Peyer's patch (tissue), 4 donors: Measurements from ENCODE around the gene PTN. TPM values are rescaled to one million over a fixed set of nuclear protein-coding genes. Genes with fewer than 3 reads are reported as not detected.

Experiments used
- DNase-seq, 3 donors: peaks; one replicate each; pipeline ENCODE4 v3.0.0-alpha.2; 2017 to 2019
- H3K27ac ChIP-seq, 4 donors: fragments of 200-600 bp; sonication (generic); one replicate each; pipeline ENCODE4 v1.5.1; 2016 to 2019
- H3K27me3 ChIP-seq, 2 donors: fragments of 200-600 bp; sonication (generic); one replicate each; pipeline ENCODE4 v1.5.1; 2019
- H3K36me3 ChIP-seq, 3 donors: fragments of 200-600 bp; sonication (generic); one replicate each; pipeline ENCODE4 v1.5.1; 2016 to 2019
- H3K4me1 ChIP-seq, 4 donors: fragments of 200-600 bp; sonication (generic); one replicate each; pipeline ENCODE4 v1.5.1; 2016 to 2019
- H3K4me3 ChIP-seq, 4 donors: fragments of 200-600 bp; sonication (generic); 1 replicate in 3 of 4; 2 replicates in 1 of 4; pipeline ENCODE4 v1.5.1; 2016 to 2019; ENCODE audit warnings: mild to moderate bottlenecking in 1 of 4
- H3K9me3 ChIP-seq, 4 donors: fragments of 200-600 bp; sonication (generic); one replicate each; pipeline ENCODE4 v1.5.1; 2016 to 2019; ENCODE audit warnings: mild to moderate bottlenecking in 1 of 4
- POLR2A ChIP-seq, 2 donors: fragments of 450-650 bp; IDR thresholded peaks; one replicate each; pipeline ENCODE4 v1.5.1; 2017; ENCODE audit warnings: antibody characterized with exemption in 2 of 2, mild to moderate bottlenecking in 2 of 2, moderate library complexity in 2 of 2
- total RNA-seq, 4 donors: library from RNA; depleted of rRNA; stranded (reverse); fragments of >200 nt; gene quantifications; one replicate each; pipeline ENCODE4 v1.1.0, GENCODE V29; 2016
- TF ChIP-seq, protein P1 (sequence below), 6 experiments: fragments of 450-650 bp in 4 of 6; fragments of 200-600 bp in 2 of 6; sonication (generic) in 1 of 6; IDR thresholded peaks; one replicate each; pipeline ENCODE4 v1.5.1; 2017 to 2019; ENCODE audit warnings: antibody characterized with exemption in 6 of 6, mild to moderate bottlenecking in 3 of 6, moderate library complexity in 1 of 6

PTN gene
- total RNA-seq, 4 donors from 2014 or later, result 2.8 to 6.7 (median 4.0) TPM

DNA sequence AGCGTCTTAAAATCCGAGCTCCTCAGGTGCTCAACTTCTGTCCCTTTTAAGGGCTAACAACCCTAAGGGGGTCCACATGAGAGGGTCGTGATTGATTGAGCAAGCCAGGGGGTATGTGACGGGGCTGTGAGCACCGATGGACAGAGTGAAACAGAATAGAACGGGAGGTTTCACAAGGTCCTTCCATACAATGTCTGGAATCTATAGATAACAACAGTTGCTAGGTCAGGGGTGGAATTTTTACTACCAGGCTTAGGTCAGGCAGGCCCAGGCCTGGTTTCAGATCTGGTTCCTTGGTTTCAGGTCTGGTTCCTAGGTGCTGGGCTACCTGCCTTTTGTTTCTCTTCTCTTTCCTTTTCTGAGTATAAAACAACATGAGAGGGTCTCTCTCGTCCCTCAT is 80.9 kb downstream of the PTN start:
- H3K4me3 ChIP-seq, result no peak overlapping the region
- no peaks in the 10 kb centered on the region for H3K4me1 ChIP-seq
- no peaks in the 10 kb centered on the region for H3K27me3 ChIP-seq
- H3K36me3 ChIP-seq, result no peaks in the 10 kb centered on the region
- no peak overlapping the region for H3K27ac ChIP-seq
- TF ChIP-seq POLR2A (IDR thresholded peaks at IDR 0.05), result no peak
- TF ChIP-seq, protein P1, sequence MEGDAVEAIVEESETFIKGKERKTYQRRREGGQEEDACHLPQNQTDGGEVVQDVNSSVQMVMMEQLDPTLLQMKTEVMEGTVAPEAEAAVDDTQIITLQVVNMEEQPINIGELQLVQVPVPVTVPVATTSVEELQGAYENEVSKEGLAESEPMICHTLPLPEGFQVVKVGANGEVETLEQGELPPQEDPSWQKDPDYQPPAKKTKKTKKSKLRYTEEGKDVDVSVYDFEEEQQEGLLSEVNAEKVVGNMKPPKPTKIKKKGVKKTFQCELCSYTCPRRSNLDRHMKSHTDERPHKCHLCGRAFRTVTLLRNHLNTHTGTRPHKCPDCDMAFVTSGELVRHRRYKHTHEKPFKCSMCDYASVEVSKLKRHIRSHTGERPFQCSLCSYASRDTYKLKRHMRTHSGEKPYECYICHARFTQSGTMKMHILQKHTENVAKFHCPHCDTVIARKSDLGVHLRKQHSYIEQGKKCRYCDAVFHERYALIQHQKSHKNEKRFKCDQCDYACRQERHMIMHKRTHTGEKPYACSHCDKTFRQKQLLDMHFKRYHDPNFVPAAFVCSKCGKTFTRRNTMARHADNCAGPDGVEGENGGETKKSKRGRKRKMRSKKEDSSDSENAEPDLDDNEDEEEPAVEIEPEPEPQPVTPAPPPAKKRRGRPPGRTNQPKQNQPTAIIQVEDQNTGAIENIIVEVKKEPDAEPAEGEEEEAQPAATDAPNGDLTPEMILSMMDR (IDR thresholded peaks at IDR 0.05), result no peak
- DNase-seq, result no peak
- H3K9me3 ChIP-seq, result no peaks in the 10 kb centered on the region

DNA sequence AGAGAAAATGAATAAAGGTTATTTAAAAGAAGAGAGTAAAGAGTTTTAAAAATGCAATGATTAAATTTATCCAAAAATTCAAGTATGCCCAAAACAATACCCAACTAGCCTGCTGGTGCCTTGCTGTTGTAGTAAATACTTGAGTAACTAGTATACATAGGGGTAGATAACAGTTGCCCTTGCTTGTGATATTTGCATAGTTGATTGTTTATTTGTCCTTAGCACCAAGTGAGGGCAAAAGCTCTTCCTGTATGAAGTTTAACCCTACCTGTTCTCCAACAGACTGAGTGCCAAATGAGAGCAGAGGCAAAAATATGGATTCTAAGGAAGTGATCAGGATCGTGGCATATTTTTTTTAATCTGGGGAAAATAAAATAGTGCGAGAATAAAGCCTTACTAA is 85.0 kb downstream of the PTN start:
- no peaks in the 10 kb centered on the region for H3K9me3 ChIP-seq
- no peak for DNase-seq
- TF ChIP-seq, protein P1 (IDR thresholded peaks at IDR 0.05), result no peak
- TF ChIP-seq POLR2A (IDR thresholded peaks at IDR 0.05), result no peak
- H3K4me1 ChIP-seq, result no peaks in the 10 kb centered on the region
- H3K4me3 ChIP-seq, result no peak overlapping the region
- no peak overlapping the region for H3K27ac ChIP-seq
- no peaks in the 10 kb centered on the region for H3K27me3 ChIP-seq
- H3K36me3 ChIP-seq, result no peaks in the 10 kb centered on the region

DNA sequence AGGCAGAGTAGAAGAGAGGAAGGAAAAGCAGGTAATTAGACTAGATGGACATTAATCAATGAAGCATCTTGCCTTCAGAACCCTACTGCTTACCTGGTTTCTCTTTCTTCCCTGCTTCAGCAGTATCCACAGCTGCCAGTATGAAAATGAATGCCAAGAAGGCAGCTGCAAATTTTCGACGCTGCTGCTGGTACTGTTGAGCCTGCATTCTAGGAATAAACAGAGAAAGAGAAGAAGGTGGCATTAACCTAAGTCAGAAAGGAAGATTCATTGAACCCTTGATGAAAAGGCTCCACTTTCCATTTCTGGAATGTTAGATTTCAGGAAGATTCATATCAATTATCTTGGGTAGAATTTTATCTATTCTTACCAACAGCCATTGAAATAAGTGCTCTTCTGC is 88.8 kb downstream of the PTN start:
- no peak overlapping the region for H3K27ac ChIP-seq
- no peaks in the 10 kb centered on the region for H3K4me1 ChIP-seq
- H3K4me3 ChIP-seq, result no peak overlapping the region
- H3K27me3 ChIP-seq, result no peaks in the 10 kb centered on the region
- H3K36me3 ChIP-seq, result no peaks in the 10 kb centered on the region
- DNase-seq, result no peak
- no peaks in the 10 kb centered on the region for H3K9me3 ChIP-seq
- TF ChIP-seq, protein P1 (IDR thresholded peaks at IDR 0.05), result no peak
- no peak for TF ChIP-seq POLR2A (IDR thresholded peaks at IDR 0.05)

DNA sequence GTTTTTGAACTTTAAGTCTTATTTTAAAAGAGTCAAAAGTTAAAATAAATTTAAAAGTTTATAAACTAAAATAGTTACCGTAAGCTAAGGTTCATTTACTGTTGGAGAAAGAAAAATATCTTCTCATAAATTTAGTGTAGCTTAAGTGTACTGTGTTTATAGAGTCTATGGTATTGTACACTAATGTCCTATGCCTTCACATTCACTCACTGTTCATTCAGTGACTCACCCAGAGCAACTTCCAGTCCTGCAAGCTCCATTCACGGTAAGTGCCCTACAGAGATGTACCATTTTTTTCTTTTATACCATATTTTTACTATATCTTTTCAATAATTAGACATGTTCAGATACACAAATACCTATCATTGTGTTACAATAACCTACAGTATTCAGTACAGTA is 97.6 kb downstream of the PTN start:
- no peaks in the 10 kb centered on the region for H3K4me1 ChIP-seq
- TF ChIP-seq POLR2A (IDR thresholded peaks at IDR 0.05), result no peak
- TF ChIP-seq, protein P1 (IDR thresholded peaks at IDR 0.05), result no peak
- DNase-seq, result no peak

DNA sequence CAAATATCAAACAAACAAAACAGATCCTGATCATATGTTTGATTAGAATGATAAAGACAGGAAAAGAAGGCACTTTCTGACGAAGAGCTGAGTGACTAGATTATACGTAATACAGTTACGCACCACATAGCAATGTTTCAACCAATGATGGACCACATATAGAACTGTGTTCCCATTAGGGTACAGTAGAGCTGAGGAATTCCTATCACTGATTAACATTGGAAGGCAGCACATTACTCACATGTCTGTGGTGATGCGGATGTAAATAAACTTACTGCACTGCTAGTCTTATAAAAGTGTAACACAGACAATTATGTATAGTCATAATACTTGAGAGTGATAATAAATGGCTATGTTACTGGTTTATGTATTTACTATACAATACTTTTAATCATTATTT is 98.3 kb downstream of the PTN start:
- no peak for TF ChIP-seq POLR2A (IDR thresholded peaks at IDR 0.05)
- TF ChIP-seq, protein P1 (IDR thresholded peaks at IDR 0.05), result no peak
- Histone ChIP-seq H3K9me3 (peaks cover 0 to 4% (median 0%) of the 10 kb centered on the region in 4 donors), H3K36me3 (no peaks in the 10 kb centered on the region), H3K27me3 (no peaks in the 10 kb centered on the region), H3K4me1 (no peaks in the 10 kb centered on the region), H3K27ac (no peak overlapping the region), H3K4me3 (no peak overlapping the region)
- DNase-seq, result no peak

More for the DNA sequence above, 97.6 kb downstream of the PTN start:
- Histone ChIP-seq H3K27ac (no peak overlapping the region), H3K9me3 (no peaks in the 10 kb centered on the region), H3K4me3 (no peak overlapping the region), H3K27me3 (no peaks in the 10 kb centered on the region), H3K36me3 (no peaks in the 10 kb centered on the region)

DNA sequence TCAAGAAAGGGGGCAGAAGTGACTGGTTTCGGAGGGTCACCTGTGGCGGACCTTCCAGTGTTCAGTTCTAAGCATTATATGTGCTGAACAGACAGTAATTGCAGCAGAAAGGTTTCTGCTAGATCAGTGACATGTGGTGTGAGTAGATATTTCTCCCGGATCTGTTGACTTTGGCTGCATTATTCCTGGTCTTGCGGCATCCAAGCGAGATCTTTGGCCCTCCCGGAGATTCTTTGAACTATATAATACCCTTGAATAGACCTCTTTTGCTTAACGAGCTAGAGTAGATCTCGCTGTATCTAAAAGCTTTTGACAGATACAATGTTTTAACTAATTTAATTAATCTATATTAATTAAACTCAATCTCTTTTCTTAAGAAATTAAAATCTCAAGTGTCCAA is 99.8 kb downstream of the PTN start:
- no peaks in the 10 kb centered on the region for H3K36me3 ChIP-seq
- H3K9me3 ChIP-seq, result peaks cover 0 to 4% (median 0%) of the 10 kb centered on the region in 4 donors
- TF ChIP-seq, protein P1 (IDR thresholded peaks at IDR 0.05), result no peak
- no peak for TF ChIP-seq POLR2A (IDR thresholded peaks at IDR 0.05)
- H3K27me3 ChIP-seq, result no peaks in the 10 kb centered on the region
- no peak overlapping the region for H3K27ac ChIP-seq
- DNase-seq, result no peak
- no peak overlapping the region for H3K4me3 ChIP-seq
- no peaks in the 10 kb centered on the region for H3K4me1 ChIP-seq
